DLD1 (cell line): Measurements from ENCODE around the gene VASN.
"Not testable (repeated sequence)": the region's sequence is repeated elsewhere in the genome, so short reads cannot be mapped to it uniquely, and the experiment has no call there.

Source experiments
- in situ Hi-C: cut with HindIII; loops from 2 replicates; pipeline ENCODE4 v1.10.0; 2017; ENCODE audit warnings: low sequenced_read_pairs

The VASN gene

DNA sequence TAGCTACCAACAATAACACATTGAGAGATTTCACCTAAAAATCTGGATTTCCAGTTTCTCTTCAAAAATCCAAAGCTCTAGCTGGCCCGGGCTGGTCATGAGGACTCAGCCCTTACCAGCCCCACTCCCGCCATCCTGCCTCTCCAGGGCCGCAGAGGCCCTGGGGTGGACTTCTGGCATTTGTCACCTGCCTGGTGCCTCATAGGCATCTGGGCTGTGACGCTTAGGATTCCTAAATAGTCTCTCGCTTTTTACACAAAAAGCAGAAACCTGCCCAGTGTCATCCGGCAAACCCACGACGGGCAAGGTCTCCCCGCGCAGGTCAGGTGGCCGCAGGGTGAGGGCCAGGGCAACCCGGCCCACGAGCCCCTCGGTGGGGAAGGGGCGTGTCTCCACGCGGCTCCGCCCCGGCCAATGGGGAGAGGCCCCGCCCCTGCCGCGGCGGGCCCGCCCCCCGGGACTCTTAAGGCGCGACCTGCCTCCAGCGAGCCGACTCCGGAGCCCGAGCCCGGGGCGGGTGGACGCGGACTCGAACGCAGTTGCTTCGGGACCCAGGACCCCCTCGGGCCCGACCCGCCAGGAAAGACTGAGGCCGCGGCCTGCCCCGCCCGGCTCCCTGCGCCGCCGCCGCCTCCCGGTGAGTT lies at the start of gene VASN:
VASN (plus strand) TSS at position 492 of the 644 bp plus-strand sequence. CDS start 9,030 bp downstream, outside the sequence.
- in situ Hi-C loops: no loop called here

DNA sequence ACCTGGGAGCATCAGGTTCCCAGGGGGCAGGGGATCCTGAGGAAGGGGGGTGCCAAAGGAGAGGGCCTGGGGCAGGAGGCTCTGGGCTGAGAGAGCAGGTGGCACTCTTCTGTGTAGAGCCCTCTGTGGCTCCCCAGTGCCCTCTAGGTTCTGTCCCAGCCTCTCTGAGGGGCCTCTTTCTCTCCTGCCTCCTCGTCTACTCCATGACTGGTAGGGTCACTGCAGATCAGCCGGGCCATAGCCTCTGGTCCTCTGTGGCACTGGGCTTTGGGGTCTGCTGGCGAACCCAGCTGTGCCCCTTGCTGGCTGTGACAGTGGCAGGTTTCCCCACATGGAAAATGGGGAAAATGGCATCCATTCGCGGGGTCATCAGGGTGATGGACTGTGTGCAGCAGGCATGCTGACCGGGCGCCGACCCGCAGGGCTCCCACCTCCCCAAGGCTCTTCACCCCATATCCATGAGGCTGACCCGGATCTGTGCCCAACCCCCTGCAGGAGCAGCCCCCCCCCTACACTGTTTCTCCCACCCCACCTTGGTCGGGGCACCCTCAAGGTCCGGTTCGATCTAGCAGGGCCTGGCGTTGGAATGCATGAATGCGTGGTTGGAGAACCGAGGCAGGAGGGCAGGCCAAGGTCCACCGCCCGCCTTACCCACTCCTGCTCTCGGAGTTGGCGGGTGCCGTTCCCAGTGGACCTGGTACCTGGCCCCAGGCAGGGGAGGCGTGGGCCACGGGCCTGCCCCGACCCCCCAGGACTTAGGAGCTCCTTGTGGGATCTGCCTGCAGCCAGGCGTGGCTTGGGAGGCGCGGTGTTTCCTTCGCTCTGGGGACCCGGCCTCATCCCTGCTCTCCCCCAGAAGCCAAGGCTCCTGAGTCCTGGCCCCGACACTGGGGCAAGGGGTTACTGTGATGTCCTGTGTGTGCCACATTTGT lies 49.3 kb upstream of the VASN start:
- in situ Hi-C loops: no loop called here

DNA sequence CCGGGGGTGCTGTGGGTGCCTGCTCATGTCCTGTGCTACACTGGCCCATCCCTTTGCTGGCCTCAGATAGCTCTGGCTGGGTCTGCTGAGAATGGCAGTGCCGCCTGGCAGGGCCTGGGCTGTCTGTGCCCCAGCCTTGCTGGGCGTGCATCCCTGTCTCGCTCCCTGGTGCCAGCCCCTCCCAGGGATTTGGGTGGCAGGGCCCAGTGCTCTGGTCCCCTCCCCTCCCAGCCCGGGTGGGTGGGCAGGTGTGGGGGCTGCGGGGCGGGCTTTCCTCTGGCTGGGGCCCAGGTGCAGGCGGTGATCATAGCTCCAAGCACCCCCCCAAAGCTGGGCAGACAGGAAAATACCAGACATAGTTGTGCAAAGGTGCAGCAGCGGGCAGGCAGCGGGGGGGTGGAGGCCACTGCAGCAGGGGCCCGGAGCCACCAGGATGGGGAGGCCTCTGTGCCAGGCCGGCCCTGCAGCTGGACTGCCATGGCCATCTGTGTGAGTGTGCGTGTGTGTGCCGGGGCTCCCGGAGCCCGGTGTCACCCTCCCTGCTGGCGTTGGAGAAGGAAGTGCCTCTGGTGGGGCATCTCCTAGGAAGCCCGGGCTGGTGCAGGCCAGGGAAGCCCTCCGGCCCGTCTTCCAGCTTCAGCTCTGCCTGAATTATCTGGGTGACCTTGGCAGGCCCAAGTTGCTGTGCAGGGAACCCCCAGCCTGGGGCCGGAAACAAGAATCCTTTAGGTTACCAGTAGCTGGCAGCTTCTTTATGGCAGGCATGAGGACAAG lies 48.4 kb upstream of the VASN start:
- in situ Hi-C loops: no loop called here

DNA sequence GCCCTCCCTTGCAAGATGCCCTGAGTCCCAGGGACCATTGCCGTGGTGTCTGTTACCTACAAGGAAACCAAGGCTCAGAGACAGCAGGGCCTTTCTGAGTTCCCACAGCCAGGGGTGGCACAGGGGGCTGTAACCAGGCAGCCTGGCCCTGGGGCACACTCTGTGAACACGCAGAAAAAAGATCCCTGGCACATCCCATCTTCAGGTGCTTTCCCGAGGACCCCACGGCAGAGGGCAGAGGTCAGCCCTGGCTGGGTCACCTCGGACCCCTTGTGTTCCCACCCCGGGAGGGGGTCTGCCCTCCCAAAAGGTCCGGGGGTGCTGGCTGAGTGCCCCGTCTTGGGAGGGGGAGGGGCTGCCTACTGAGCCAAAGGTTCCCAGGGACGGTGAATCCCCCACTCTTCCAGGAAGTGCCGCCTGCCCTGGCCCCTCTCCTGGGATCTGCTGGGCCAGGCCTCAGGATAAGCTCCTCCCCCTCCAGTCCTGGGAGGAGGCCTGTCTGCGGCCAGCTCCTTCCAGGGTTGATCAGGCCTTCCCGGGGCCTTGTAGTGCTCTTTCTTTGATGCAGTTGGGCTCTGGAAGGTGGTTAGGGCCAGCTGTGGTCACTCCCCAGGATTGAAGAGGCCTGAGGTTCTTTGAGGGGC lies 47.7 kb upstream of the VASN start:
- in situ Hi-C loops: no loop called here

DNA sequence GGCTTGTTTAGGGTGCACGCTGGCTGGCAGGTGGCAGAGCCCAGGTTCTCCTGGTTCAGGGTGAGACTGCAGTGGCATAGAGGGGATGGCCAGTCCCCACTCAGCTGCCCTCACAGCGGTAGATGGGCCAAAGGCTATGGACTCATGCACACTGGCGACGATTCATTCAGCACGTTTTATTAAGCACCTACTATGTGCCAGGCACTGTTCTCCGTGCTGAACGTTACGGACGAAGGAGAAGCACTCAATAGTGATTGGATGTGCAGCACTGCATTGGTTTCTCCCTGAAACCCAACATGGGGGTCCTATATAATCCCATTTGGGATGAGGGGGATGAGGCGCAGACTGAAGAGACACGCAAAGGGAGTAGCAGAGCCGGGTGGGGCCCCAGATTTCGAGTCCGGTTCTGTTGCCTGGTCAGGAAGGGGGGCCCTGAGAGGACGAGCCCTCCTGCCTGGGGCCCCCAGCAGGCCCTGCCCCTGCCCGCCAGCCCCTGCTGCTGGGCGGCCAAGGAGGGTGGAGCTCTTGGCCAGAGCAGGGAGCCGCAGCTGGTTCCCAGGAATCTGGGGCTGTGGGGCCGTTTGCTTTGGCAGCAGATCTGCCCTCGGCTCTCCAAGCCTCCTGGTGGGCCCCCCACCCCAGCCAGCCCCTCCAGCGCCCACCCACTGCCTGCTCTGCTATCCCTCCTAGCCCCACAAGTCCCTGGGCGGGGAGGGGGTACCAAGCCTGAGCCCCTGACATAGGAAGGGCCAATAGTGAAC lies 47.0 kb upstream of the VASN start:
- in situ Hi-C loops: no loop called here

DNA sequence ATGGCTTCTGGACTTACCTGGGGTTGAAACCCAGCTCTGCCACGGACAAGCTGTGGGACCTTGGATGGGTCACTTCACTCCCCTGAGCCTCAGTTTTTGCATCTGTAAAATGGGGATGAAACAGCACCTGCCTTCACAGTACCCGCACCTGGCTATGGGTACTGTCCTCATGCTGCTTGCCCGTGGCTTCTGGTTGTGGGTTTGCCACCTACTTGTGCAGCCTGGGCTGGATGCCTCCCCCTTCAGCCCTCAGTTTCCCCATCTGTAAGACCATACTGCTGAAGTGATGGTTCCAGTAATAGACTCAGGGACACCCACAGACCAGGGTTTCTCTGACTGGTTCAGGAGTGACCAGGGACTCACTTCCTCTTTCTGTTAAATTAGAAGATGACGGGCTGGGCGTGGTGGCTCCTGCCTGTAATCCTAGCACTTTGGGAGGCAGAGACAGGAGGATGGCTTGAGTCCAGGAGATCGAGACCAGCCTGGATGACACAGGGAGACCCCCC lies 46.3 kb upstream of the VASN start:
- in situ Hi-C loops: no loop called here

DNA sequence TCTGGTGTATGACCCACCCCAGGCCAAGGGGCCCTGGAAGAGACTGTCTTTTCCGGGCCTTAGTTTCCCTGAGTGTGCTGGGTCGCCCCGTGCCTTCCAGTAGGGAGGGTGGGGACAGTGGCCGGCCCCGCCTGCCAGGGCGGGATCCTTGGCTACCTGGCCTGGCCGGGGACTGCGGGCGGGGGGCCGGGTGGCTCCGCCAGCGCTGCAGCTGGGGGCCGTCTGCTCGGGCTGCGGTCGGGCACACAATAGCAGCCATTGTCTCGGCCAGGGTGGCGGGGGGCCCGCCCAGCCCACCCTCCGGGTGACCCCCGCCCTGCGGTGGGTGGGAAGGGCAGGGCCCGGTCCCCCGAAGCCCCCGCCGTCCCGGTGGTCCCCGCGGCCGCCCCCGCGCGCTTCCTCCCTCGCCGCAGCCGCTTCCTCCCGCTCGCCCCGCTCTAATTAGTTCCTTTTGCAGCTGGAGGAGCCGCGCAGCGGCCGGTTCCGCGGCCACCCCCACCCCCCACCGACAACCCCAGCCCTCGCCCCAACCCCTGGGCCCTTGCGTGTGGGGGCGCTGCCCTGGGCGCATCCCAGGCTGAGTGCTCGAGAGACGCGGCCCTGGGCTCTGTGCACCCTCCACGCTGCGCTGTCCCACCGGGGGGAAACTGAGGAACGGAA lies 44.1 kb upstream of the VASN start:
- in situ Hi-C loops: no loop called here

DNA sequence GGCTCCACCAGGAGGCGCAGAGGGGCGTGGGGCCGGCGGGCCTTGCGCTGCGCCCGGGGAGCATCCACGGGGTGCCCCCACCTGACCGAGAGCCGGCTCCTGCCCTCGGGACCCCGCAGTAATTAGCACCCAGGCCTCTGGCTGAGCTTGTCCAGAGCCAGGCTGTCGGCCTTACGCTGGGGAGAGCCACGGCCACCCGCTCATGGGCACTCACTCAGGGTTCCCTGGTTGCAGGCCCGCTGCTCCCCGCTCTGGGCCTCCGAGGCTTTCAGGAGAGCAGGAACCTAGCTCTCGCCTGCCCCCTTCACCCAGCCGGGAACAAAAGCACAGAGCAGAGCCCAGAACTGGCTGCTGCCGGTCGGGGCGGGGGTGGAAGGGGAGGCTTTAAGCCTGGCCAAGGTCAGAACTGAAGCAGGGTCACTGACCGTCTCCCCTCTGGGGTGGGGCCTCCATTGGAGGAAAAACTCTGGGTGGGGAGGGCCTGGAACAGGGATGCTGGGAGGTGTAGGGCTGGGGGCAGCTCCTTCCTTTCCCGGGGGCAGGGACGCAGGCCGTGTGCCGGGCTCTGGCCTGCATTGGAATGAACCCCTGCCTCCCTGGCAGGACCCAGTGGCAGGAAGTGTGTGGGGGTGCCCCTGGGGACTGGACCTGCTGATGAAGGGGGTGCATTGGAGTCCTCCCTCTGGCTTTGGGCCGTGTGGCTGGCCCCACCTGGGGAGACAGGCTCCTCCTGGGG lies 43.4 kb upstream of the VASN start:
- in situ Hi-C loops: no loop called here

DNA sequence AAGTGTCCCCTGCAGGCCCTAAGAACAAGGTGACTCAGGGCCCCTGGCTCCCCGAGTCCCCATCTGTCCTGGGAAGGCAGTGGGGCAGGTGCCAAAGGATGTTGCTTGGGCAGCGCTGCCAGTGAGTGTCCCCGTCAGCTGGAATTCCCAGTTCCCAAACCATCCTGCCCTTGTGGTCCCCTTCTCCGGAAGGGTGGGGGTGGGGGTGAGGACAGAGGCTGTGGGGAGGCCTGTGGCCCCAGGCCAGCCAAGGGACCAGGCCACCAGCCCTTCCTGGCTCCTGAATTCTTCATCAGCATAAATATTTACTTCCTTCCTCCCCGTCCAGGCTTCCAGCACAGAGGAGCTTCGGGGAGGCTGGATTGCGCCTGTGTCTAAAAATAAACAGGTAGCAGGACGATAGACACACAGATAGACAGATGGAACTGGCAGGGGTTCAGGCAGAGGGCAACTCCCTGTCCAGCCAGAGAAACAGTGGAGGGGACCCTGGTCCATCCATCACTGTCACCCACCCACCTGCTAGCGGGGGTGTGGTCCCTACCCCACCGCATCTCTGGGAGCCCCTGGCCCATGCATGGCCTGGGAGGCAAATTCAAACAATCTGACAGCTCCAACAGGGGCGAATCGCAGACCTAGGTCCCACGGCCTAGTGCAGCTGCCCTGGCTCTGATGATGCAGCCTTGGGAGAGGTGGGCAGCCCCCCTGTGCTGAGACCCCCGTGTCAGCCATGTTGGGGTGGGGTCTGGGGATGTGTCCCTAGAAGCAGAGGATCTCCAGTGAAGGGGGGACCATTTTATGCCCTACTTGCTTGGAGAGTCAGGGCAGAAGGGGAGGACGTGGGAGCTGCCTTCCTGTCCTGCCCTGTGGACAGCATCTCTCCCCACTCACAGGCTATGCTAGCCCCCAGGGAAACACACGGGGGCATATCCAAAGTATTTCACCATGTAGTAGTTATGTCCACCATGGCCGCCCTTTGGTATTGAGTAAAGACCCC lies 42.6 kb upstream of the VASN start:
- in situ Hi-C loops: no loop called here

DNA sequence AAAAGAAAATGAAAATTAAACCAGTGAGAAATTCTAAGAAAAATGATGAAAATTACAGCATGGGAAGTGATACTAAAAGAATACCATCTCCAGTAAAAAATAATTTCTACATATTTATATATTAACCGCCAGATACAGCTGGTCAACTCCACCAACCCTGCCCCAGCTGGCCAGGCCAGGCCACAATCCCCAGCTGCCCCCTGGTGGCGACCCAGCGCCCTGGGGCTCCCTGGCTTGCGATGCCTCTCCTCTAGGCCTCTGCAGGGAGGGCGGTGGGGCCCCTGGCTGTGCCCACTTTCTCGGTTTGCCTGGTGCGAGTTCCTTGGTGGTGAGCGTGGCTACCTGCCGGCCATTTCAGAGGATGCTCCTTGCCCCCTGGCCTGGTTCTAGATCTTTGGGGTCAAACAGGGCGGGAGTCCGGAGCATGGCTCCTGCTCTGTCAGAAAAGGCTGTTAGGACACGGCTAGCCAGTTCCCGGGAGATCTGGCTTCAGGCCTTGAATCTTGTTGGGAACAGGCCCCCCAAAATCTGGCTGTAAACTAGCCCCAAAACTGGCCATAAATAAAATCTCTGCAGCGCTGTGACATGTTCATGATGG lies 41.3 kb upstream of the VASN start:
- in situ Hi-C loops: no loop called here

DNA sequence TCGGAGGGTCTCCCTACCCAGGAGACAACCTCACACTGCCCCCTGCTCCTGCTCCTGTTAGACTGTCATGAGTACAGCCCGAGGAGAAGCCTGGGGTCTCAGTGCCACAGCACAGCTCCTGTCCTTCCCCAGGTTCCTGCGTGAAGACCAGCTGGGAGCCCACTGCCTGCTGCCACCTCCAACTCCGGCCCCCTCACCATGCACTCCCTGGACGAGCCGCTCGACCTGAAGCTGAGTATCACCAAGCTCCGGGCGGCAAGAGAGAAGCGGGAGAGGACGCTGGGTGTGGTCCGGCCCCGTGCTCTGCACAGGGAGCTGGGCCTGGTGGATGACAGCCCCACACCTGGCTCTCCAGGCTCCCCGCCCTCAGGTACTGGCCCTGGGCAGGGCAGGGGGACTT lies 39.6 kb upstream of the VASN start:
- in situ Hi-C loops: no loop called here

DNA sequence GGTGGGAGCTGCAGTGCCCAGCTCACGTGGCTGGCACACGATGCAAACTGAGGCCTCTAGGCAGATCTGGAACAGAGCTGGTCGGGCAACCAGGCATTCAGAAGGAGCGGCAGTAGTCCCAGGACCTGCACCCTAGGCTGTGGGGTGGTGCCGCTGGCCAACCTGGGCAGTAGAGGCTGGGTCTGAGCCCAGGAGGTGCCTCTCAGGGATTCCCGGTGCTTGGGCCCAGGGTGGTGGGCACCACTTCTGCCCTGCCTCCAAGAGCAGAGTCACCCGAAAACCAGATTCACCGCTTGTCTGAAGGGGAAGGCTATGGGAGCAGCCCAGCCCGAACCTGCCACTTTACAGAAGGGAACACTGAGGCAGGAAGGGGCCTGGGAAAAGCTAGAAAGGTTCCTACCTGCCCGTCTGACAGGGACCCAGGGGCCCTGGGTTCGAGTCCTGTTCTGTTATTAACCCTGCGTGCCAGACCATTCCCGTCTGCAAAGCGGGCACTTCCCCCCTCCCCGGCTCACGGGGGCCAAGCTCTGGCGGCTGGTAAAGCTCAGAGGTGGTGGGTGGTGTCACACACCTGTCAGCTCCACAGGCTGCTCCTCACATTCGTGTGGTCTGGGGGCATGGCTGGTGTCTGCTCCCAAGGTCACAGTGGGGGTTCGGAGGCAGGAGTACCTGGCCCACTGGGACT lies 38.9 kb upstream of the VASN start:
- in situ Hi-C loops: no loop called here

DNA sequence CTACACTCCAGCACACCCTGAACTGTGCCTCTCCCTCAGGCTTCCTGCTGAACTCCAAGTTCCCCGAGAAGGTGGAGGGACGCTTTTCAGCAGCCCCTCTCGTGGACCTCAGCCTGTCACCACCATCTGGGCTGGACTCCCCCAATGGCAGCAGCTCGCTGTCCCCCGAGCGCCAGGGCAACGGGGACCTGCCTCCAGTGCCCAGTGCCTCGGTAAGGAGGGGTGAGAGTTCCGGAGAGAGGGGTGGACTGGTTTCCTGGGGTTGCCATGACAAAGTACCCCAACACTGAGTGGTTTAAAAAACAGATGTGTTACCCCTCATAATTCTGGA lies 38.4 kb upstream of the VASN start:
- in situ Hi-C loops: no loop called here

DNA sequence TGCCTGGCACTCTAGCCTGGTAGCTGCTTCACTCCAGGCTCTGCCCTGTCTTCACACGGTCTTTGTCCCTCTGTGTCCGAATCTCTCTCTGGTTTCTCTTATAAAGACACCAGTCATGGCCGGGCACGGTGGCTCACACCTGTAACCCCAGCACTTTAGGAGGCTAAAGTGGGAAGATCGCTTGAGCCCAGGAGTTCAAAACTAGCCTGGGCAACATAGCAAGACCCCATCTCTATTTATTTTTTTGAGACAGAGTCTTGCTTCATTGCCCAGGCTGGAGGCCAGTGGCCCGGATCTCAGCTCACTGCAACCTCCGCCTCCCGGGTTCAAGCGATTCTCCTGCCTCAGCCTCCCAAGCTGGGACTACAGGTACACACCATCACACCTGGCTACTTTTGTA lies 37.9 kb upstream of the VASN start:
- in situ Hi-C loops: not testable (repeated sequence)

DNA sequence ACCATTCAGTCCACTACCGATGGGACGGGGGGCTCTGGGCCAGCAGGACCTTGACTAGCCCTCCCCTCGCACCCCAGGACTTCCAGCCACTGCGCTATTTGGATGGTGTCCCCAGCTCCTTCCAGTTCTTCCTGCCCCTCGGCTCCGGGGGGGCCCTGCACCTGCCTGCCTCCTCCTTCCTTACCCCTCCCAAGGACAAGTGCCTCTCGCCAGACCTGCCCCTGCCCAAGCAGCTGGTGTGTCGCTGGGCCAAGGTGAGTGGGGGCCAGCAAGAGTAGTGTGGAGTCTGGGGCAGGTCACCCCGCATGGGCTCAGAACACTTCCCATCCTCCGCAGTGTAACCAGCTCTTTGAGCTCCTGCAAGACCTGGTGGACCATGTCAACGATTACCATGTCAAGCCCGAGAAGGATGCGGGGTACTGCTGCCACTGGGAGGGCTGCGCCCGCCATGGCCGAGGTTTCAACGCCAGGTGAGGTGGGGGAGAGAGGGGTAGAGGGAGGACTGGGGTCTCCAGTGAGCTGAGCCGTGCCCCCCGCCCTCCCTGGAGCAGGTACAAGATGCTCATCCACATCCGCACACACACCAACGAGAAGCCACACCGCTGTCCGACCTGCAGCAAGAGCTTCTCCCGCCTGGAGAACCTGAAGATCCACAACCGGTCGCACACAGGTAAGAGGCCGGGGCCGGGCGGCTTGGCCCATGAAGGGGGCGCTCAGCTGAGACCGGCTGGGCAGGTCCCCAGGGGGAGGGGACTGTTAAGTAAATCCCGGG lies 36.7 kb upstream of the VASN start:
- in situ Hi-C loops: no loop called here
